HG02678 (cell line): ENCODE results near the gene ARHGEF7.
A peak's percentile ranks its signal among the peaks of the same experiment; 100 is the strongest.

Experiments used
- ATAC-seq: cut with Tn5 transposase; IDR thresholded peaks from one replicate; pipeline ENCODE4 v1.9.1; 2021; ENCODE audit warnings: mild to moderate bottlenecking, moderate library complexity; ENCODE audit not compliant: unreplicated experiment

Gene ARHGEF7

DNA sequence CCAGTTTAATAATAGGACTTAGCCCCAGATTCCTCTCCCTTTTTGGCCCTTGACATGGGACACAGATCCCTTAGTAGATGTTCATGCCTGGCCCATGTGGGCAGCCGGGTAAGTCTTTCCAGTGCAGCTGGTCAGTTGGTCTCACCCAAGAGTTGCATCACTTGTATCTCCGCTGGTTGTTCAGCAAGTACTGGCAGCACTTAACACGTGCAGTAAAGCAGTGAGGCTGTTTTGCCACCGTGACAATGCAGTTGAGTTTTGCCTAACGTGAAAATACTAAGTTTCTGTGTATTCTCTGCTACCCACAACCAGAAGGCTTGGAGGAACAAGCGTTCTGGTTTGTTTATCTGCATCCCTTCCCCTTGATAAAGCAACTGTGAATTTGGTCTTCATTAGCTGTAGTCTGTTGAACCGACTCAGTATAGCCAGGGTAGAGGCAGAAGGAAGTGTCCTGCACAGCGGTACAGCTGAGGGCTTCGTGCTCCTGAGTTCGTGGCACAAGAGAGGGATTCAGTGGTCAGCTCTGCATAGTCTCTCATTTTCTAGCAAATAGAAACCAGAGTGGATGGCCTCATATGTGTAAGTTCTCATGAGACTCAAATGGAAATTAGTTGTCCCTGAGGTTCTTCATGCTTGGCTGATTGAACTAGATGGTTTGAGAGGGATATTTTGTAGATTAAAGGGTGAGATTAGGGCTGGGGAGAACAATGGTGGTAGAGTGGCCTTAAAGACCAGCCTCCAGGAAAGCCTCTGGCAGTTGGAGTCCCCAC lies 50.3 kb downstream of the ARHGEF7 start:
- peak; percentile 51 for ATAC-seq

DNA sequence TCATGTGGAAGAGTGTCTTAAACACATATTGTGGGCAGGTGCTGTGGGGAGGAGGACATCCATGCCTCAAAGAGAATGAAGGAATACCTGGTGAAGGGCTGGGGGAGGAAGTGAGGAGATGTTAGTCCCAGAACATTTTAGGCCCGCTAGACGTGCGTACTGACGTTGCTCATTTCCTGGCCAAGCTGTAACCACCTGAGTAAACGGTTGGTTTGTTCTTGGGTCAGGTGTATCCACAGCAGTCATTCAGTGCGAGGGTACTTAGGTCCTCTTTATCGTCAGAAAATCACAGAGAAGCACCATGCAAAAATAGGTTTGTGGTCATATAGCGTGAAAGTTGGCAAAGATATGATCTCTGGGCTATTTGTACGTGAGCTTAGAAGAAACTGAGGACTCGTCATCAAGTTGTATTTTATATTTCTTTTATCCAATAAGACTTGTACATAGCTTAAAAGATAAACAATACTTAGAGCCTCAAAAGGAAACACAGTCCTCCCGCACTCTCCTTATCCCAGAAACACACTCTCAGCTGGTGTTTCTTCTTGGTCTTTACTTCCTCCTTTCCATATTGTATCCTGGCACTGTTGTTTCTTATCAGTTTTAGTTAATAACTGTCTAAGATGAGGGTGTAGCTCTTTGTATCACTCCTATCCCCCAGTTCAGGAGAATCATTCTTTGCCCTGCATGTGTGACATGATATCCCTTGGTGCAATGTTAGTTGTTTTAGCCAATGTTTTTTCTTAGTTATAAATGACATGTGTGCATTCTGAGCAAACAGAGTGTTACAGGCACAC lies 52.0 kb downstream of the ARHGEF7 start:
- peak; percentile 31 for ATAC-seq

DNA sequence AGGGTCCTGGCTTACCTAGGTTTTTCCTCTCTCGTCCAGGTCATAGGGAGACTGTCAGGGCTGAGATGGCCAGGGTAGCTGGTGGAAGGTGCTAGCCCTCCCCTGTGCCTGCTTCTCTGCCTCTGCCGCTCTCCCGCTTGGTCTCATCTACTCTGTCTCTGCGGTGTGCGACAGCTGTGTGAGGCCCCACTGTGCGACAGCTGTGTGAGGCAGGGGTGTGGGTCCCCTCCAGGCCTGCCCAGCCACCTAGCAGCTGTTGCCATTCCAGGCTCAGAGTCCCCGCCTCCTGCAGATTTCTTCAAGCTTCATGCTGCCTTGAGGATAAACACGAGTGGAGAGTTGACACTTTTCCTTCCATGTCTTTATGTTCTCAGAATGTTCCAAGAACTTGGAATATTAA lies 53.0 kb downstream of the ARHGEF7 start:
- ATAC-seq = no peak

GRCh38 chr13:111171112-111171511 lies 56.0 kb downstream of the ARHGEF7 start:
- no peak for ATAC-seq

DNA sequence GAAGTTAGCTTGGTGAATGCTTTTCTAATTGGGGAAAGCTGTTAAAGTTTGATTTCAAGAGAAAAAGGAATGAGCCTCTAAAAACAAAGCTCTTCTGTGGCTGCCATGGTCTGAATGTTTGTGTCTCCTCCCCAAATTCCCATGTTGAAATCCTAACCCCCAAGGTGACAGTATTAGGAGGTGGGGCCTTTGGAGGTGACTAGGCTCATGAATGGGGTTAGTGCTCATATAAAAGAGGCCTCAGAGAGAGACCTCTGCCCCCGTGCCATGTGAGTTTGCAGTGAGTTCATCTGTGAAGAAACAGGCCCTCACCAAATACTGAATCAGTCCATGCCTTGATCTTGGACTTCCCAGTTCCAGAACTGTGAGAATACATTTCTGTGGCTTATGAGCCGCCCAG lies 56.5 kb downstream of the ARHGEF7 start:
- no peak for ATAC-seq

- no peak for ATAC-seq
These were observed 59.4 kb downstream of the ARHGEF7 start for GRCh38 chr13:111174377-111175114.

DNA sequence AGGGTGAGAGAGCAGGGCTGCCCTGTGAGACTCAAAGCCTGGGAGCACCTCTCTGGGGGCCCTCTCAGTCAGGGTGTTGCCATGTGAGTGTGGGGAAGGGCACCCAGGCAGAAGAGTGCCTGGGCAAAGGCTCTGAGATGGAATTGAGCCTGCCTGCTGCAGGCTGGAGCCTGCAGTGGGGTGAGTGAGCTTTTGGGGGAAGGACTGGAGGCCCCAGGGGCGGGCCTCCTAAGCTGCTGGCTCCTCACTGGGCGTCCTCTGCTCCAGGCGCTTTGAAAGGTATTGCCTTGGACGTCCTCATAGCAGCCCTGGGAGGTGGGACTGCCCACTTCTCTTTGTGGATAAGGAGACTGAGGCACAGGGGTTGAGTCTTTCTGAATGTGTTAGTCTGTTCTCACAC lies 60.3 kb downstream of the ARHGEF7 start:
- no peak for ATAC-seq

DNA sequence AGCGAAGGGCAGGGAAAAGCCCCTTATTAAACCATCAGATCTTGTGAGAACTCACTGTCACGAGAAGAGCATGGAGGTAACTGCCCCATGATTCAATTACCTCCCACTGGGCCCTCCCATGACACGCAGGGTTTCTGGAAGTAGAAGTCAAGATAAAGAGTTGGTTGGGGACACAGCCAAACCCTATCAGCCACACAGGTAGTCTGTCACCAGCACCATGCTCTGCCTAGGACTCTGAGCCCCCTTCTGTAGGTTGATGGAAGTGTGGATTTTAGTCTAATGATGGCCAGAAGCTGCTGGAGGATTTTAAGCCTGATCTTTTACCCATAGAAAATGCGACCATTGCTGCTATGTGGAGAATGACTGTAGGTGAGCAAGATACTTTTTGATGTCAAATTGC lies 60.8 kb downstream of the ARHGEF7 start:
- no peak for ATAC-seq

- no peak for ATAC-seq
These were observed 61.3 kb downstream of the ARHGEF7 start for GRCh38 chr13:111176421-111176820.

- peak; percentile 86 for ATAC-seq
These were observed 62.1 kb downstream of the ARHGEF7 start for GRCh38 chr13:111177081-111177711.

DNA sequence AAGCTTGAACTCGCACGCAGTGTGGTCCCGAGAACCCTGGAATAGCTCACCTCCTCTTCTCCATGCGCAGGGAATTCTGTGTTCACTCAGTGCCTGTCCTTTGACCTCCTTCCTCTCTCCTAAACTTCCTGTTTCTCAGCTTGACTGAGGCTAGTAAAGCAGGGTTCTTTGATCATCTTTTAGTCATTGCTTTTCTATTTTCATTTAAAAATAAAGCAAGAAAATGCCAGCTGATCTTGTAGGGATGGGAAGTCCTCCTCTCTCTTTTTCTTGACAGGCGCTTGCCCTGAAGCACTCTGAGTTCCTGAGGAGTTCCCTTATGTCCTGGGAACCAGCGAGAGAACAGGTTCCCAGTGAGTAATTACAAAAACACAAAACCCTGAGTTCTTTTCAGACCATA lies 62.8 kb downstream of the ARHGEF7 start:
- ATAC-seq = no peak

- ATAC-seq = no peak
These were observed 63.3 kb downstream of the ARHGEF7 start for GRCh38 chr13:111178402-111178801.

GRCh38 chr13:111179908-111180760 lies 65.0 kb downstream of the ARHGEF7 start:
- no peak for ATAC-seq

DNA sequence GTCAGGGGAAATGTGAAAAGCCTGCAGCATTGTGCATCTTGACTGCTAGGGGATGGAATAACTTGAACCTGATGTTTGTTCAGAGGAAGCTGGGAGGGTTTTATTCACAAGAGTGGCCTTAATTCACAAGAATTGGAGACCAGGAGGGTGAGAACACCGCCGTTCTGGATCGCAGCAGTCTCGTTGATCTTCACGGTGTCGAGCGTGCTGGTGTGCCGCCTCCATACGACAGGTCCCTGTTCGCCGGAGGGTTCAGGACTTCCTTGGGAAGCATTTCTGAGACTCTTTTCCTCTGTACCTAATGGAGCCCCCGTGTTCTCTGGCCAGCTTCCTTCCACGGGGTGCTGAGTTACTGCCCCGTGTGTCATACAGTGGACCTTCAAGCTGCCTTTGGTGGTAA lies 66.9 kb downstream of the ARHGEF7 start:
- no peak for ATAC-seq

DNA sequence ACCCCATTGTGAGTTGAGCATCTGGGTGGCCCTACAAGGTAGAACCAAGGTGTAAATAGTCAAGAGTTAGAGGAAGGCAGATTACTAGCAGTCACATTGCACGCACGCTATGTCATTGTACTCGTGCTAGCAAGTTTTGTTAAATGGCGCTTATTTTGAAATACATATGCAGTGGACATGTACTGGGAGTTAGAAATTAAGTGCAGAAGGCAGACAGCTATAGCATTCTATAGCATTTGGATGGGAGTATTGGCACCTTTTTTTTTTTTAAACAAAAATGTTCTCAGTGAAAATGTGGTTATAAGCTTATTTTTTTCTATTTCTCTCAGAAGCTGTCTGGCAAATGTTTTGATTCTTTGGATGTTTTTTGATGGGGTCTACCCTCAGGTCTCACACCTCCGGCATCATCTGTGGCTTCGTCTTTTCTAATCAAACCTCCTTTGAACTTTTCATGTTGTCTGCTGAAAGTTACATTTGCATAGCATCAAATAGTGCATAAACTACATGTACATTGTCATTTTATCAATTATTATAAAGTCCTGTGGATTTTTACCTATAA lies 68.1 kb downstream of the ARHGEF7 start:
- ATAC-seq = no peak

DNA sequence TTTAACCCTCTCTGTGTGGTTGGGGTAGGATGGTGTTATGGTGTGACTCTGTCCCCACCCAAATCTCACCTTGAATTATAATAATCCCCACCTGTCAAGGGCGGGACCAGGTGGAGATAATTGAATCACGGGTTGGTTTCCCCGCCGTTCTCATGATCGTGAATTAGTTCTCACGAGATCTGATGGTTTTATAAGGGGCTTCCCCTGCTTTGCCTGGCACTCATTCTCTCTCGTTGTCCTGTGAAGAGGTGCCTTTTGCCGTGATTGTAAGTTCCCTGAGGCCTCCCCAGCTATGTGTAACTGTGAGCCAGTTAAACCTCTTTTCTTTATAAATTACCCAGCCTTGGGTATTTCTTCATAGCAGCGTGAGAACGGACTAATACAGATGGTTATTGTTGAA lies 68.8 kb downstream of the ARHGEF7 start:
- ATAC-seq = no peak

GRCh38 chr13:111184458-111185401 lies 69.6 kb downstream of the ARHGEF7 start:
- ATAC-seq = peak; percentile 90

- ATAC-seq = no peak
These were observed 71.3 kb downstream of the ARHGEF7 start for GRCh38 chr13:111186305-111186935.
